HG03565 (cell line): ENCODE measurements around the gene PCNX2.

ENCODE experiments used
- ATAC-seq: cut with Tn5 transposase; IDR thresholded peaks from one replicate; pipeline ENCODE4 v1.9.1; 2021; ENCODE audit warnings: mild to moderate bottlenecking, moderate library complexity; ENCODE audit not compliant: unreplicated experiment

Gene PCNX2

GRCh38 chr1:232949636-232950196 lies 345.8 kb downstream of the PCNX2 start:
- no peak for ATAC-seq

GRCh38 chr1:232944347-232944746 lies 351.2 kb downstream of the PCNX2 start:
- ATAC-seq, result no peak

- peak; percentile 65 for ATAC-seq
Measured at GRCh38 chr1:232943679-232944252, 351.8 kb downstream of the PCNX2 start.

GRCh38 chr1:232942413-232943294 lies 352.9 kb downstream of the PCNX2 start:
- ATAC-seq, result no peak

- no peak for ATAC-seq
Measured at GRCh38 chr1:232940262-232940661, 355.3 kb downstream of the PCNX2 start.

- no peak for ATAC-seq
Measured at GRCh38 chr1:232939748-232940147, 355.8 kb downstream of the PCNX2 start.

GRCh38 chr1:232938926-232939325 lies 356.6 kb downstream of the PCNX2 start:
- ATAC-seq, result no peak

- no peak for ATAC-seq
Measured at GRCh38 chr1:232937741-232938375, 357.7 kb downstream of the PCNX2 start.

- ATAC-seq, result no peak
Measured at GRCh38 chr1:232936941-232937340, 358.6 kb downstream of the PCNX2 start.
